NOMO-1 (cell line): ENCODE results near the gene TNFSF4.
A peak's percentile ranks its signal among the peaks of the same experiment; 100 is the strongest.
"Not testable (repeated sequence)": the region's sequence is repeated elsewhere in the genome, so short reads cannot be mapped to it uniquely, and the experiment has no call there.

Experiments
- DNase-seq, 2 experiments: peaks; one replicate each; lab custom pipeline; 2025; ENCODE audit not compliant: unreplicated experiment in 2 of 2; lab: John Stamatoyannopoulos, UW

TNFSF4 gene

GRCh38 chr1:173168941-173169340 lies 38.2 kb downstream of the TNFSF4 start:
- DNase-seq = no peak

GRCh38 chr1:173164686-173165085 lies 42.4 kb downstream of the TNFSF4 start:
- no peak for DNase-seq

GRCh38 chr1:173164178-173164577 lies 43.0 kb downstream of the TNFSF4 start:
- no peak for DNase-seq

GRCh38 chr1:173163222-173163621 lies 43.9 kb downstream of the TNFSF4 start:
- DNase-seq = no peak

GRCh38 chr1:173162601-173163000 lies 44.5 kb downstream of the TNFSF4 start:
- no peak for DNase-seq

GRCh38 chr1:173161510-173162221 lies 45.5 kb downstream of the TNFSF4 start:
- no peak for DNase-seq

- not testable (repeated sequence) for DNase-seq
Measured at GRCh38 chr1:173153964-173154363, 53.2 kb downstream of the TNFSF4 start.

- DNase-seq = no peak
Measured at GRCh38 chr1:173153503-173153902, 53.6 kb downstream of the TNFSF4 start.

GRCh38 chr1:173152598-173152997 lies 54.5 kb downstream of the TNFSF4 start:
- DNase-seq = no peak

GRCh38 chr1:173150795-173151194 lies 56.3 kb downstream of the TNFSF4 start:
- DNase-seq = no peak

- peak; percentile 40 to 54 for DNase-seq
Measured at GRCh38 chr1:173149887-173150286, 57.2 kb downstream of the TNFSF4 start.

GRCh38 chr1:173148971-173149370 lies 58.2 kb downstream of the TNFSF4 start:
- DNase-seq = no peak

- DNase-seq = no peak
Measured at GRCh38 chr1:173148545-173148944, 58.6 kb downstream of the TNFSF4 start.

GRCh38 chr1:173140733-173141132 lies 66.4 kb downstream of the TNFSF4 start:
- DNase-seq = no peak

GRCh38 chr1:173139706-173140105 lies 67.4 kb downstream of the TNFSF4 start:
- DNase-seq = no peak

GRCh38 chr1:173137107-173137706 lies 69.9 kb downstream of the TNFSF4 start:
- DNase-seq = no peak

GRCh38 chr1:173134800-173135199 lies 72.3 kb downstream of the TNFSF4 start:
- DNase-seq = no peak

GRCh38 chr1:173134029-173134428 lies 73.1 kb downstream of the TNFSF4 start:
- no peak for DNase-seq
